ENCODE measurements around the gene FN1.

DNA sequence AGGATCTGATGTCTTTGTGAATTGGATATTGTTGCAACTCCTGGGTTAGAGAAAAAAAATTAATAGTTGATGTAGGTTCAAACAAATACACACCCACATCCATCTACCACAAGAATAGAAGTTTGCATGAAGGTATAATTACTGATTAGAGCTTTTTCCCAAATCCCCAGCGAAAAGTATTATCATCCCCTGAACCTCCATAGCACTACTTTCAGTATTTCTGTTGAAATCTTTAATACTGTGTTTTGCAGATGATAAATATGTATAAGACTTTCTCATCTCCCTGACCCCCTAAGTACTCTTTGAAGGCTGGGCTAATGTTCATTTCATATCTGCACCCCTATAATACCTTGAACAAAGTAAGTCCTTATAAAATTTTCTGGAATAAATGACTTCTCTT, 6.4 kb downstream of the FN1 start:
- TF ChIP-seq, protein P1, sequence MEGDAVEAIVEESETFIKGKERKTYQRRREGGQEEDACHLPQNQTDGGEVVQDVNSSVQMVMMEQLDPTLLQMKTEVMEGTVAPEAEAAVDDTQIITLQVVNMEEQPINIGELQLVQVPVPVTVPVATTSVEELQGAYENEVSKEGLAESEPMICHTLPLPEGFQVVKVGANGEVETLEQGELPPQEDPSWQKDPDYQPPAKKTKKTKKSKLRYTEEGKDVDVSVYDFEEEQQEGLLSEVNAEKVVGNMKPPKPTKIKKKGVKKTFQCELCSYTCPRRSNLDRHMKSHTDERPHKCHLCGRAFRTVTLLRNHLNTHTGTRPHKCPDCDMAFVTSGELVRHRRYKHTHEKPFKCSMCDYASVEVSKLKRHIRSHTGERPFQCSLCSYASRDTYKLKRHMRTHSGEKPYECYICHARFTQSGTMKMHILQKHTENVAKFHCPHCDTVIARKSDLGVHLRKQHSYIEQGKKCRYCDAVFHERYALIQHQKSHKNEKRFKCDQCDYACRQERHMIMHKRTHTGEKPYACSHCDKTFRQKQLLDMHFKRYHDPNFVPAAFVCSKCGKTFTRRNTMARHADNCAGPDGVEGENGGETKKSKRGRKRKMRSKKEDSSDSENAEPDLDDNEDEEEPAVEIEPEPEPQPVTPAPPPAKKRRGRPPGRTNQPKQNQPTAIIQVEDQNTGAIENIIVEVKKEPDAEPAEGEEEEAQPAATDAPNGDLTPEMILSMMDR (IDR thresholded peaks at IDR 0.05): no peak
- no peak for TF ChIP-seq POLR2A (IDR thresholded peaks at IDR 0.05)
